NCI-H2081 (cell line): ENCODE results near the gene PPFIBP1.
"Not testable (repeated sequence)": the region's sequence is repeated elsewhere in the genome, so short reads cannot be mapped to it uniquely, and the experiment has no call there.

Experiments
- DNase-seq, 2 experiments: peaks; one replicate each; lab custom pipeline; 2025; lab: John Stamatoyannopoulos, UW

The PPFIBP1 gene

DNA sequence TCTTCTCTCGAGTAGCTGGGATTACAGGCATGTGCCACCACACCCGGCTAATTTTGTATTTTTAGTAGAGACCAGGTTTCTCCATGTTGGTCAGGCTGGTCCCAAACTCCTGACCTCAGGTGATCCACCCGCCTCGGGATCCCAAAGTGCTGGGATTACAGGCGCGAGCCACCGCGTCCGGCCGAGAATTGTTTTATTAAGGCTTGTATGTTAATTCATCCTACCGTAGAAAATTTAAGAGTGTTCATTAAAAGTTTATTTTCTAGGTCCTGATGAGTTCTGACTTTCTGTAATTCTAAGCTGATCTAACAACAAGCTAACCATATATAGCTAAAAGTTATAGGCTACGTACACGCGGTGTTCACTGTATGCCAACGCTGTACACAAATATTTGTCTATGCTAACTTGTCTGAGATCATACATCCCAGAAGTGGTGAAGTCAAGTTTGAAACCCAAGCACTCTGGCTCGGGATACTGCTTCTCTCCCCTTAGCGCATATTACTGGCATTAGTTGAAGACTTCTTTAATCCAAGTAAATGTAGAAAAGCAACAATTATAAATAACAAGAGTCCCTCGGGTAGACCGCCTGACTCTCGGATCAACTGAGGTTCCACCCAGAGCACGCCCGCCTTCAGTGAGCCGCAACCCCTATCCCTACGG lies 186.1 kb downstream of the PPFIBP1 start:
- DNase-seq, result peak in 1 of 2 experiments; percentile 53

DNA sequence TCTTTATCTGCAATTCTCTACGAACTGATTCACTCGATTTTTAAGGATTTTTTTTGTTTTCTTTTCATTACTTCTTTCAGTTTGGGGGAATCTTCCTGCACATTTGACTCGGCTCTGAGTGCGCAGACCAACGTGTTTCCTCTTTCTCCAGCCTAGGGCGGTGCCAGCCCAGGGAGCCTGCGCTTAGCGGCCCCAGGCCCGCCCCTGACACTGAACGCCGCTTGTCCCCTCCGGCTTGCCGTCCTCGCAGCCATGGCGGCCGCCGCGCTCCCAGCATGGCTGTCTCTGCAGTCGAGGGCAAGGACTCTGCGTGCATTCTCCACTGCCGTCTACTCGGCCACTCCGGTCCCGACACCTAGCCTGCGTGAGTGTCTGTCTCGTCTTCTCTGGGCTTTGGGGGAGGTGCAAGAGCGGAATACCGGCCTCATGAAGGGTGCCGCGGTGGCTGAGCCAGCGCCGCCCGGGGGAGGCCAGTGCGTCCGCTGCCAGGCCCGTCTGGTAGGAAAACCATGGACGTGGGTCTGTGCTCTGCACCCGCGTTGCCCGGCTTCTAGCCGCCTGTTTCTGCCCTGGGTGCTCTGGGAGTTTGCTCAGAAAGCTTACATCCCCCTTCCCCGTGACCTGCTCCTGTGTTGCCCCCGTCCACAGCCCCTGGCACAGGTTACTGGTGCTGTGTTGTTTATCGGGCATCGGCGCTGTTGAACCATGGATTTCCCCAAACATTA lies 186.7 kb downstream of the PPFIBP1 start, which contains the start of gene MRPS35:
TSS of gene MRPS35 (plus strand) at position 241 of the 725 bp plus-strand sequence. CDS start at position 253, 12 bp downstream.
- DNase-seq, result peak; percentile 83 to 92

DNA sequence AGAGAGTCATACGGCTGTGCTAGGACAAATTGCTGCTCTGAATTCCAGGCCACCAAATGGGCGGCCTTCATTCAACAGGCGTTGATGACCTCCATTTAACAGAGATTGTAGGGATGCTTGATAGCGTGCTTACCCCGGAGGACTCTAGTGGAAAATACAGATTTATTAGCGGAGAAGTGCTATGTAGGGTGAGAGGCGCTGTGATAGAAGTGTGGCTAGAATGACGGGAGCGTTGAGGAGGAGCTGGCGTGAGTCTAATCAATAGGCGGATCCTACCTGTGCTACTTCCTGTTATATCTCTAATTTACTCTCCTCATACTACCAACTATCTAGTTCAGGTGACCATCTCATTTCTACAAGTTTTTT lies 187.3 kb downstream of the PPFIBP1 start:
- peak in 1 of 2 experiments; percentile 49 for DNase-seq

DNA sequence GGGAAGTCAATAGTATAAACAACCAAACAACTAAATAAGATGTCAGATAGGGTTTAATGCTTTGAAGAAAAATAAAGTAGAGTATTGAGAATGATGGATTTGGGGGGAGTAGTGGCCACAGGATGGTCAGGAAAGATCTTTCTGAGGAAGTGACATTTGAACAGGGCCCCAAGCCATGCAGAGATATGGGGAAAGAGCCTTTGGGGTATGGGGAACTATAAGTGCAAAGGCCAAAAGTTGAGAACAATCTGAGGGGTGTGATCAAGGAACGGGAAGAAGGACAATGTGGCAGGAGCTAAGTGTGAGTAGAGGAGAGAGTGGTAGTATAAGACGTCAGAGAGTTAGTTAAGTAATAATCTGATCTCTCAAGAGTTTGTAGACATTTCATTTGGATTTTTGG lies 188.0 kb downstream of the PPFIBP1 start:
- no peak for DNase-seq

DNA sequence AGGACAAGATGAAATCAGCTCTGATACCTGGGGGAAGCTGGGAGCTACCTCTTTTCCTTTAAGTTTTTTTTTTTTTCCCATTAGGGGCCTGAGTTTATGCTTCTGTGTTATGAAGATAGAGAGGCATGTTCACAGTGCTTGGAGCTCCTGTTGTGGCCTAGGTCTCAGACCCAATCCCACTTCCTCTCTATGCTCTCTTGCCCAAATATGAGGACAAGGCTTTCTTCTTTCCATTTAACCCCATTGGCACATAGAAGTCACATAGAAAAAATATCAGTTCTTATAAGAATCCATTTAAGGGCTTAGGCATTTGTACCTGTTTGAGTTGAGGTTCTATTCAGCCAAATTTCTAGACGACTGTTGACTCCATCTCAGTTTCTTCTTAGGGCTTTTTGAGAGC lies 199.2 kb downstream of the PPFIBP1 start:
- DNase-seq, result no peak

DNA sequence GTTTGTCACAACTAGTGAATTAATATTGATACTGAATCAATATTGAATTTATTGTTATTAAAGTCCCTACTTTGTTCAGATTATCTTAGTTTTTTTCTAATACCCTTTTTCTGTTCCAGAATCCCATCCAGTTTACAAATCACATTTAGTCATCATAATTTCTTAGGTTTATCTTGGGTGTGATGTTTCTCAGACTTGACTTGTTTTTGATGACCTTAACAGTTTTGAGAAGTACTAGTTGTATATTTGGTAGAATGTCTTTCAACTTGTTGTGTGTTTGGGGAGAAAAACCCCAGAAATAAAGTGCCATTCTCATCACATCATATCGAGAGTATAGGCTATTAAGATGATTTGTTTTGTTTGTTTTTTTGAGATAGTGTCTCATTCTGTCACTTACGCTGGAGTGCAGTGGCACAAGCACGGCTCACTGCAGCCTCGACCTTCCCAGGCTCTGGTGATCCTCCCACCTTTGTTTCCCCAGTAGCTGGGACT lies 206.1 kb downstream of the PPFIBP1 start:
- DNase-seq, result no peak

DNA sequence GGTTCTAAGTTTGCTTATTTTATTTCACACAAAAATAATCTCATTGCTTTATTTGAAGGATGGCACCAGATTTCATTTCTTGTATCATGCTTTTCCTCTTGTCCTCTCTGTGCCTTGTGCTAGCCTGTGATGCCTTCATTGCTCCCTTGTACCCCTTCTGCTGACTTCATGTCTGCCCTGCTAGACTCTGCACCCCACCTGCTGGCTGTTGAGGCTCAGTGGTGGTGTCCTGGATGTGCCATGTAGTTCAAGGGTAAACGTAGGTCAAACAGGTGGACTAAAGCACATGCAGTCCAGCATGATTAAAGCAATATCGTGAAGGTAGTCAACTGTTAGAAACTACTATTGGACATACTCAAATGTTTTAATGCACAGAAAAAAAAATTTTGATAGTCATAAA lies 208.3 kb downstream of the PPFIBP1 start:
- no peak for DNase-seq

DNA sequence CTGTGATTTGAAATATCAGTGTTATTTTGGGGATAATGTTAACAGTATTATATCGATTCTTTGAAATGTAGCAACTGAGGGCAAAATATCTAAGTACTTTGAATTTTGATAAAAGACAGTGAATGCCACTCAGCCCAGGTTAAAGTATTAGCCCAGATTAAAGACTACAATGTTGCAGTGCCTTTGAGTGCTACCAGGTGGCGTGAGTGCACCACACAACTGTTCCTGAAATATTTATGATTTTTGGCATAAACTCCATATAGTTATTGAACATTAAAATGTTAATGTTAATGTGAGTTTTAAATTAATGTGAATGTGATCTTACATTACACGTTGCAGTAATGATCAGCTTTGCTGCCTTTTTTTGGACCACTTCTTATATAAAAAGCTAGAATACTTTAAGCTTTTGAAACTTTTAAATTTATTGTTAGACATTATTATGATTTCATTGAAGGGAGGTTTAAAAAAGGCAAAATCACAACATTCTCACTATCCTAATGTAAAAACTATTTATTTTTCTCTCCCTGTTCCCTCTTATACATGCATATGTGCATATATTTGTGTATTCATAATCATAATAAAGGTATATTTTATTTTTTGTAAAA lies 209.1 kb downstream of the PPFIBP1 start:
- peak; percentile 18 to 34 for DNase-seq

DNA sequence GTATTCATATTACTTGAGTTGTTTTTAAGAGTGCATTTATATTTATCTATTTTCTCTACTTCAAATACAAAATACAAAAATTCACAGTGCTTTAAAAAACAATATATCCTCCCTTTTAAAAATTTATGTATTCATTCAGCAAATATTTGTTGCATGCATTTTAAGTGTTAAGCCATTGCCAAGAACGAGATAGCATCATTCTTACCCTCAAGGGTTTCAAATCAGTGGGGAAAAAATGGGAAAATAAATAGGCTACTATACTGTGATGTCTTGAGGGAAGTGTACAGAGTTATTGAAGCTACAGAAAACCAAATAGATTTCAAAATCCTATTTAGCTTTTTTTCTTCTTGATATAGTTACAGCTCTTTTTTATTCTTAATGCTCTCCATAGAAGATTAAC lies 209.8 kb downstream of the PPFIBP1 start:
- DNase-seq, result no peak

DNA sequence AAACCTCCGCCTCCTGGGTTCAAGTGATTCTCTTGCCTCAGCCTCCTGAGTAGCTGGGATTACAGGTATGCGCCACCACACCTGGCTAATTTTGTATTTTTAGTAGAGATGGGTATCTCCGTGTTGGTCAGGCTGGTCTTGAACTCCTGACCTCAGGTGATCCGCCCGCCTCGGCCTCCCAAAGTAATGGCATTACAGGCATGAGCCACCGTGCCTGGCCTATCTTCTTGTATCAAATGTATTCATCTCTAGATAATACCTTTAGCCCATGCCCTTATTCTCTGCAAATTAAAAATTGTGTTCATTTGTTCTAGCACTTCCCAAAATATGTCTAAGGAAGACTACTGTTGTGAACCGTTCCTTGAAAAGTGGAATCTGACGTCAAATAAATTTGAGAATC lies 210.3 kb downstream of the PPFIBP1 start:
- not testable (repeated sequence) for DNase-seq

DNA sequence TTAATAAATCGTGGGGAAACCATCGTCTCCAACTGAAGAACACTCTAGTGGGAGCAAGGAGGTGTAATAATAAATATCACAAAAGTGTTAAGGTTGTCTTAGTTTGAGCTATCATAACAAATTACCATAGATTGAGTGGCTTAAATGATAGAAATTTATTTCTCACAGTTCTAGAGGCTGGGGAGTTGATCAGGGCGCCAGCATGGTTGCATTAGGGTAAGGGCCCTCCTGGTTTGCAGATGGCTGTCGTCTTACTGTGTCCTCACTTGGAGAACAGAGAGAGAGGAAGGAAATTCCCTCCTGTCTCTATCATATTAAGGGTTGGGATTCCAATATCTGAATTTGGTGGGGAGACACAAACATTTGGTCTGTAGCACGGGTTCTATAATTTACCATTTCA lies 219.6 kb downstream of the PPFIBP1 start:
- DNase-seq, result no peak
